Activated CD4-positive, alpha-beta T cell treated with anti-CD3 and anti-CD28 coated beads for 4 hours (primary cell): ENCODE data around the gene TRMT61A.
"Not testable (repeated sequence)": the region's sequence is repeated elsewhere in the genome, so short reads cannot be mapped to it uniquely, and the experiment has no call there.

Experiments
- DNase-seq, 2 donors: peaks; one replicate each; pipeline ENCODE4 v3.0.0-alpha.2; 2020

TRMT61A gene

GRCh38 chr14:103509864-103510723 is 18.9 kb upstream of the TRMT61A start:
- no peak for DNase-seq

DNA sequence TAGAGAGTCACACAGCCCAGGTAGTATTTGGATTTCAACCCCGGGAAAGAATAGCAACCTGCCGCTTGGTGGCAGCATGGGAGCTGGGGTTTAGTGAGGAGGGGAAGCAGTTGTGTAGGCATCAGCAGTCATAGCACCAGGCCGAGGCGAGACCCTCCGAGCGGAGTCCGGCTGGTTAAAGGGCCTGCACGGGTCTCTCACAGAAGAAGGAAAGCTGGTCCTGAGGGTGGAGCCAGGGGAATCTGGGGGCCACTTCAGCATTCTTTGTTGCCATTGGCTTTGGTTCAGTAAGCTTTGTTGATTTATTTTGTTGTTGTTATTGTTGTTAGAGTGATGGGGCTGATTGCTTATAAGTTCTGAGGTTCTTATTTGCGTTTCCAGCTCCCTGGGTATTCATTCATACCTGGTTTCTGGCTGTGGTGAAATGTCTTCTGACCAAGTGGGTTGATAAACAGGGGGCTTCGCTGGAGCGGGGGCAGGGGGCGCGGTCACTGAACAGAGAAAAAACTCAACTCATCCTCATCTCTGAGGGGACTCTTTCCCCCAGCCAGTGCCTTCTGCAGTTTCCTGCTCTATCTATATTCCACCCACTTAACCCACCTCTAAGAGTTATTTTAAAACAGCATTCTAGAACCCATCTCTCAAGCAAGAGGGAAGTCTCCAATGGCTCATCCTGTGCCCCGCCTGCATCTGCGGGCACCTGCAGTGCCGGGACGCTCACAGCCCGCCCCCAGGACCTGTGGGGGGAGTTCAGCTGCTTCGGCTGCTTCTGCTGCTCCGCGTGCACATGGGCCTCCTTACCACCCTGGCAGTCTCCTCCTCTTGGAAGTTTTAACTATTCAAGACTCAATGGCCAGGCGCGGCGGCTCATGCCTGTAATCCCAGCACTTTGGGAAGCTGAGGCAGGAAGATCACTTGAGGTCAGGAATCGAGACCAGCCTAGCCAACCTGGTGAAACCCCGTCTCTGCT is 18.0 kb upstream of the TRMT61A start:
- no peak for DNase-seq

- not testable (repeated sequence) for DNase-seq
Observed at GRCh38 chr14:103512180-103512579, 16.8 kb upstream of the TRMT61A start.

GRCh38 chr14:103512701-103513611 is 16.0 kb upstream of the TRMT61A start:
- no peak for DNase-seq

DNA sequence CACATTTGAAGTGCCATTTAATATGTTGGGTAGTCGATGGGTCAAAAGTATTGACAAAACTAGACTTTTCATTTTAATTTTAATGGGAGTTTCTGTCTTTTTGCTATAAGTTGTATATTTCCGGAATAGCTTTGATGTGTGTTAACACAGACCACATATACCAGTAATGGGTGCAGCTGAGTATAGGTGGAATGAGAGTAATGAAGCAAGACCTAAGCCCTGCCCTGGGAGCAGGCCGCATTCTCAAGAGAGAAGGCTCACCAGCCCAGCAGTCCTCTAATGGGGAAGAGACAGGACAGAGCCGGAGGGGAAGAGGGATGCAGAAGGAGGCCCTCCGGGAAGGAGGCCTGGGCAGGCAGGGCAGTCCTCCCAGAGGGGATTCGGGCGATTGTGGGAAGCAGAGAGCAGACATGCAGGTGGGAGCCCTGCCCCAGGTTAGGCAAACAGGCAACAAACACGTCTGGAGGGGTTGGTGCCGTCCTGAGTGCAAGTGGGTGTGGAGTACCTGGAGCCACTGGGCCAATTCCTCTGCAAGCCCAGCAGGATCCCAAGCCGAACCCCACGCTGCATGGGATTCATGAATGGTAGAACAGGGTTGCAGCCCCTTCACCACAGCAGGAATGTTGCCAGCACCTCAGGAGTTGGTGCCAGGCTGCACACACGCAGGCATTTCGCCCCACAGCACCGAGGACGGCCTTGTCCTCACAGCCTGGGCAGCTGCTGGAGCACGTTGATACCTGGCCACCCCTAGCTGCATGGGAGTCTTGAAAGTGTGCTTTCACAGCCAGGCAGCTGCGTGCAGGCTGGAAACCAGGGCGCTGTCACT is 14.2 kb upstream of the TRMT61A start:
- DNase-seq, result no peak

GRCh38 chr14:103516426-103517173 is 12.4 kb upstream of the TRMT61A start:
- no peak for DNase-seq

DNA sequence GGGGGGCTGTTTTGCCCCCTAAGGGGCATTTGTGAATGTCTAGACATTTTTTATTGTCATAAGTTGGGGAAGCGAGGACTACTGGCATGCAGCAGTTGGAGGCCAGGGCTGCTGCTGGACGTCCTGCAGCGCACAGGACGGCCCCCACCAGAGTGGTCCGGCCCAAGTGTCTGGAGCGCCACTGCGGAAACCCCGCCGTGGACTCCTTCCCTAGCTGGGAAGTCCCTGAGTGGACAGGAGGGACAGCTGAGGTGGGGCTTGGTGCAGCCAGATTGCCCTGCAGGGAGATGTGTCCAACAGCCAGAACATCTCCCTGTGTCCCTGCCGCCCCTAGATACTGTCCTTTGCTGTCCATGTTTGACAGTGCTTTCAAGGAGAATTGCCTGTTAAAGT is 11.8 kb upstream of the TRMT61A start:
- no peak for DNase-seq

- DNase-seq, result no peak
Observed at GRCh38 chr14:103517721-103518421, 11.1 kb upstream of the TRMT61A start.

- peak; percentile 53 to 60 for DNase-seq
Observed at GRCh38 chr14:103518422-103519042, 10.5 kb upstream of the TRMT61A start.

DNA sequence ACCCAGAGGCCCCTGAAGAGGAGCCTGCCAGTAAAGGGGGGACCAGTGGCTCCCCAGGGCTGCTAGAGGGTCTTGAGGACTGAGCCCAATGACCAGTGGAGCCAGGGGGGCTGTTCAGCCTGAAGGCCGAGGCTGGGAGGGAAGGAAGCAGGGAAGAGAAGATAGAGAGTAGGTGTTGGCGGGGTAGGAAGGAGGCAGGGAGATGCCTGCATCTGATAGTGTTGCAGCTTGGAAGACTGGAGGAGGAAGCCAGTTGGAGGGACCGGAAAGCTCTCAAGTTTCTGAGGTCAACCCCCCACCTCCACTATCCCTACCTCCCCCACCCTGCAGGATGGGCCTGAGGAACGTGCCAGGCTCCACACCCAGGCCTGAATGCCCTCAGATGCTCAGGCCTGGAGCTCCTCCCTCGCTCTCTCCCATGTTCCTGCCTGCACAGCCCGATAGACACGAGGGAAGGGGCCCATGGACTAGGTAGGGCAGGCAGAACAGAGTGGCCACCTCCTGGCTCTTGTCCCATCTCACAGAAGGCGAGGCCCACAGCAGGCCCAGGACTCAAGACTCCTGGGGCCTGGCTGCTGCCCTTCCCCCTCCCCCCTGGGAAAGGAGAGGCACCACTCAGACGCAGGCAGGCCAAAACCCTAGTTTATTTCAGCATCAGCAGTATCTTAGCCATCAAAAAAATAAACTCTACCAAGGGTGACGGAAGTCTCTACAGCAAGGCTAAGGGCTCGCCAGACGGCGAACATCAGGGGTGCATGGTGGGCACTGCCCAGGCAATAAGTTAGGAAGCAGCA is 9.8 kb upstream of the TRMT61A start:
- no peak for DNase-seq

DNA sequence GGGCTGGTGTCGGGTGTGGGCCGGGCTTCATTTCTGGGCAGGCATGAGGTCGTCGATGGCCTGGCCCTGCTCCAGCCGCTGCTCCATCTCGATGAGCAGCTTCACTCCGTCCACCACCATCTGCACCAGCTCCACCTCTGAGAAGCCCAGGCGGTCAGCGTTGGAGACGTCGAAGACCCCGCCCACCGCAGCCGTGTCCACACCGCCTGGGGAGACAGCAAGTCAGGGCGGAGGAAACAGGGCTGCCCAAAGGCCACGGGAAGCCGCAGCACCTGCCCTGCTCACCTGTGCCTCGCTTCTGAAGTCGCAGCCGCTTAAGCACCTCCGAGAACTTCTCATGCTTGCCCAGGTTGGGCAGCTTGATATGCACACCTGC is 9.2 kb upstream of the TRMT61A start:
- no peak for DNase-seq

DNA sequence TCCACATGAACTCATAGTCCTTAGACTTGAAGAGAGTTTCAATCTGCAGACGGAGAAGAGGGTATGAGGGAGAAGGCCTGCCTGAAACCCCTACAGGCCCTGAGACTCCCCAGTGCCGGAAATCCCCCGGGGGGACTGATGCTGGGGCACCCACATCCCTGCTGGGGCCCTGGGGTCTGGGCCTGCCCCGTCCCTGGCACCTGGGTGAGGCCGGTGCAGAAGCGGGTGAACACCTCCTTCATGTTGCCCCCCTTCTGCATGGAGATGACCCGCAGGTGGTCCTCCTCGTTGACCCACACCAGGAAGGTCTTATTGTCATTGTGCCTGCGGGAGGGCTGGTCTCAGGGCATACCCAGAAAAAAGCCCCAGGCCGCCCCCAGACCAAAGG is 8.7 kb upstream of the TRMT61A start:
- DNase-seq, result no peak

- peak; percentile 65 to 66 for DNase-seq
Observed at GRCh38 chr14:103520657-103521437, 8.1 kb upstream of the TRMT61A start.

- DNase-seq, result no peak
Observed at GRCh38 chr14:103521438-103521950, 7.5 kb upstream of the TRMT61A start.

DNA sequence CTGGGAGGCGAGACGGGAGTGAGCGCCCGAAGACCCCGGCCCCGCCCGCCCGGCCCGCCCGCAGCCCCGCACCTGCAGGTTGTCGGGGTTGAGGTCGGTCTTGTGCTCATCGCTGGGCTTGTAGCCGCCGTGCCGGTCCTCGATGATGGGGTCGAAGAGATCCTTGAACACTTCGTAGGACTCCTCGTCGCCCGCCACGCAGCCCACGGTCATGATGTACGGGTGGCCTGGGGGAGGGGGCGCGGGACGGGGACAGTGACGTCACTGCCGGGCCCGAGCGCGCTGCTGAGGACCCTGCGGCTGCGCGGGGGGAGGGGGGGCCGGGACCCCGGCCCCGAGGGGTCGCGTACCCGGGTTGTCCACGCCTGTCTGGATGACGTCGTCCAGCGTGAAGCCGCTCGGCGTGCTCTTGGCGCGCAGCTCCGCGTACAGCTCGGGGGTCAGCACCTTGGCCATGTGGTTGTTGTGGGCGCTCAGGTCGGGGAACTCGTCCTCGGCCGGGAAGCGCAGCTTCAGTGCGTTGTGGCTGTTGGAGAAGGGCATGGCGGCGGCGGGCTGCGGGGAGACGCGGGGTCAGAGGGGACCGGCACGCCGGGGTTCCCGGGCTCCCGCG is 6.9 kb upstream of the TRMT61A start:
- no peak for DNase-seq

GRCh38 chr14:103522649-103523574 is 6.1 kb upstream of the TRMT61A start, which contains the start of gene CKB:
CKB (minus strand) TSS chr14:103522830; CDS start chr14:103522493, 337 bp downstream.
- no peak for DNase-seq
